ENCODE measurements around the gene NHLRC4. TPM values are rescaled to one million over a fixed set of nuclear protein-coding genes. Genes with fewer than 3 reads are reported as not detected.

Gene NHLRC4
- total and polyA plus RNA-seq, 3 experiments from 2014 or later, result 0.55 to 1.6 (median 0.59) TPM

- Mint-ChIP-seq H3K4me3 (peak overlapping the region in 3 of 7 donors; percentile 8 to 75 (median 52)), H3K27ac (no peak overlapping the region), H3K9me3 (no peaks in the 10 kb centered on the region), H3K4me1 (peaks cover 16 to 24% (median 17%) of the 10 kb centered on the region in 3 donors), H3K36me3 (peaks cover 0 to 6% (median 0%) of the 10 kb centered on the region in 3 donors), H3K27me3 (peaks cover 0 to 1% of the 10 kb centered on the region in 2 donors)
- Histone ChIP-seq H3K27me3 (ENCODE audit: insufficient read depth, low read length, poor library complexity, severe bottlenecking) (no peaks in the 10 kb centered on the region), H3K9me3 (ENCODE audit: low read length) (no peaks in the 10 kb centered on the region), H3K36me3 (ENCODE audit: insufficient read depth, low read length) (no peaks in the 10 kb centered on the region), H3K27ac (ENCODE audit: low read depth, low read length) (no peak overlapping the region), H3K4me1 (ENCODE audit: insufficient read depth, low read length) (peaks cover 20% of the 10 kb centered on the region), H3K4me3 (ENCODE audit: low read length) (no peak overlapping the region)
- CTCF ChIA-PET, result no interaction called here
- POLR2A ChIA-PET, result no interaction called here
- no peak for DNase-seq
Observed at GRCh38 chr16:523097-523741, 43.6 kb upstream of the NHLRC4 start.

DNA sequence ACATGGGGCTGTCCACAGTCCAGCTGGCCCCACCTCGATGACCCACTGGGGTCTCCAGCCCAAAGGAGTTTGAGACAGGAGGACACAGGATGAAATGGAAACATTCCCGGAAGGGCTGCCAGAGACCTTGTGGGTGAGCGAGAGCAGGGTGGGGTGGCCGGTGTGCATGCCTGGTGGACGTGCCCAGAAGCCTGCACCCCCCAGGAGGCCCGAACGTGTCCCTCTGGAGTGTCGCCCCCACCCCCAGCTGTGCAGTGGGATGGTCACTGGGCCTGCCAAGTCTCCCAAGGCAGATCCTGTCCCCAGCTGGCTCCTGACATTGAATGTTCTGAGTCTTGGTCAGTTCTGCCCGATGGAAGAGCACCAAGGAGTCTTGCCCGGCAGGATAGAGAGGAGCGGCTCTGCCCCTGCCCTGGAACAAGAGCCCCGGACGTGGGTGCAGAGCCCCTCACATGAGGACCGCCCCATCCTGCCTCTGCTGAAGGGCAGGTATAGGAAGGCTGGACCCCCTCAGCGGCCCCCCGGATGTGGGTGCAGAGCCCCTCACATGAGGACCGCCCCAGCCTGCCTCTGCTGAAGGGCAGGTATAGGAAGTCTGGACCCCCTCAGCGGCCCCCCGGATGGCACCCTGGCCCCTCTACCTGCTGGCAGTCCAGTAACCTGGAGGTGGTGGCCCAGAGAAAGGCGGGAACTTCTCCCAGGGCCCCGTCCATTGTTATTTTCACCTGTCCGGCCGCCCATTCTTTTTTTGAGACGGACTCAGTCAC lies 42.3 kb upstream of the NHLRC4 start:
- Histone ChIP-seq H3K27me3 (ENCODE audit: insufficient read depth, low read length, poor library complexity, severe bottlenecking) (no peaks in the 10 kb centered on the region), H3K9me3 (ENCODE audit: low read length) (no peaks in the 10 kb centered on the region), H3K36me3 (ENCODE audit: insufficient read depth, low read length) (no peaks in the 10 kb centered on the region), H3K27ac (ENCODE audit: low read depth, low read length) (no peak overlapping the region), H3K4me1 (ENCODE audit: insufficient read depth, low read length) (peaks cover 27% of the 10 kb centered on the region), H3K4me3 (ENCODE audit: low read length) (no peak overlapping the region)
- ChIA-PET CTCF (no interaction called here), POLR2A (no interaction called here)
- peaks cover 0 to 3% of the 10 kb centered on the region in 2 donors for H3K27me3 Mint-ChIP-seq
- H3K4me1 Mint-ChIP-seq, result peaks cover 25 to 33% (median 25%) of the 10 kb centered on the region in 3 donors
- H3K9me3 Mint-ChIP-seq, result no peaks in the 10 kb centered on the region
- peak overlapping the region in 3 of 8 donors; percentile 65 to 92 (median 90) for H3K27ac Mint-ChIP-seq
- no peak for DNase-seq
- H3K4me3 Mint-ChIP-seq, result peak overlapping the region in 1 of 7 donors; percentile 81
- H3K36me3 Mint-ChIP-seq, result peaks cover 0 to 8% (median 0%) of the 10 kb centered on the region in 3 donors

- H3K9me3 Mint-ChIP-seq, result no peaks in the 10 kb centered on the region
- H3K4me1 Mint-ChIP-seq, result peaks cover 29 to 40% (median 30%) of the 10 kb centered on the region in 3 donors
- Histone ChIP-seq H3K4me3 (ENCODE audit: low read length) (no peak overlapping the region), H3K36me3 (ENCODE audit: insufficient read depth, low read length) (no peaks in the 10 kb centered on the region), H3K4me1 (ENCODE audit: insufficient read depth, low read length) (peaks cover 33% of the 10 kb centered on the region), H3K27ac (ENCODE audit: low read depth, low read length) (peak overlapping the region; percentile 81), H3K9me3 (ENCODE audit: low read length) (no peaks in the 10 kb centered on the region), H3K27me3 (ENCODE audit: insufficient read depth, low read length, poor library complexity, severe bottlenecking) (no peaks in the 10 kb centered on the region)
- ChIA-PET CTCF (interaction anchor here (1.2 kb wide), 1 partner anchor 111 kb away, joined by 3 read pairs; the partner anchor contains the start of gene METTL26), POLR2A (no interaction called here)
- H3K27ac Mint-ChIP-seq, result peak overlapping the region; percentile 60 to 93 (median 88)
- DNase-seq, result no peak
- peaks cover 0 to 3% of the 10 kb centered on the region in 2 donors for H3K27me3 Mint-ChIP-seq
- H3K4me3 Mint-ChIP-seq, result peak overlapping the region in 5 of 7 donors; percentile 43 to 86 (median 59)
- H3K36me3 Mint-ChIP-seq, result peaks cover 0 to 7% (median 0%) of the 10 kb centered on the region in 3 donors
Observed at GRCh38 chr16:525123-525519, 41.7 kb upstream of the NHLRC4 start.

DNA sequence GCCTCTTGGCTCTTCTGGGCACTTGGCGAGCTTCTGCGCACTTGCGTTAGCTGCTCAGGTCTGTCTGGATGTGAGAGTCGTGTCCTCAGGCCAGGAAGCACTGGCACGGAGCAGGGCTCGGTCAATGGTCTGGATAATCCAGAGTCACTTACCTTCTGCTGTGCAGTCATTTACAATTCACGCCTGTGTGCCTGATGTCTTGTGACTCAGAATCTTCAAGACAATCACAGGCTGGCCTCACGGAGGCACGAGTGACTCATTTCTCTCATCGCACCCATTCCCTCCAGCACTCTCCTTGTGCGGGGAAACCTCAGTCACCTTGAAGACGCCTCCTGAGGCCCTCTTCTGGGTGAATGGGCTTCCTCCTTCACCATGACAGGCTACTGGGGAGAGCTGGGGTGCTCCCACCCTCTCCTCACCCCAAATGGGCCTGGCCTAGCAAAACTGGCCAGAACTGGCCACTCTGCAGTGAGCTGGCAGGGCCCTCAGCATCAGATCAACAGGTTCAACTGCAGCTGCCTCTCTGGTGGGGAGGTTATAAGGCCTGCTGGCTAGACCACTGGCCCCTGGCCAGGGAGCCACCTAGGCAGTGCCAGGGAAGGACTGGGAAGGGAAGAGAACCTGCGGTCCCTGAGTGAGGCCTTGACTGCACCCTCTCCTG lies 41.2 kb upstream of the NHLRC4 start:
- no peak overlapping the region for H3K4me3 ChIP-seq (ENCODE audit: low read length)
- H3K27ac Mint-ChIP-seq, result peak overlapping the region; percentile 60 to 93 (median 88)
- H3K4me1 ChIP-seq (ENCODE audit: insufficient read depth, low read length), result peaks cover 35% of the 10 kb centered on the region
- H3K36me3 Mint-ChIP-seq, result peaks cover 0 to 8% (median 0%) of the 10 kb centered on the region in 3 donors
- POLR2A ChIA-PET, result no interaction called here
- H3K9me3 ChIP-seq (ENCODE audit: low read length), result no peaks in the 10 kb centered on the region
- CTCF ChIA-PET, result interaction anchor here (1.2 kb wide), 1 partner anchor 111 kb away, joined by 3 read pairs; the partner anchor contains the start of gene METTL26
- H3K4me1 Mint-ChIP-seq, result peaks cover 33 to 44% (median 34%) of the 10 kb centered on the region in 3 donors
- peak overlapping the region; percentile 81 for H3K27ac ChIP-seq (ENCODE audit: low read depth, low read length)
- H3K9me3 Mint-ChIP-seq, result no peaks in the 10 kb centered on the region
- peak overlapping the region; percentile 49 to 93 (median 78) for H3K4me3 Mint-ChIP-seq
- H3K27me3 Mint-ChIP-seq, result peaks cover 0 to 3% of the 10 kb centered on the region in 2 donors
- DNase-seq, result peak in 4 of 5 donors; percentile 15 to 76 (median 30)
- no peaks in the 10 kb centered on the region for H3K36me3 ChIP-seq (ENCODE audit: insufficient read depth, low read length)
- H3K27me3 ChIP-seq (ENCODE audit: insufficient read depth, low read length, poor library complexity, severe bottlenecking), result no peaks in the 10 kb centered on the region

DNA sequence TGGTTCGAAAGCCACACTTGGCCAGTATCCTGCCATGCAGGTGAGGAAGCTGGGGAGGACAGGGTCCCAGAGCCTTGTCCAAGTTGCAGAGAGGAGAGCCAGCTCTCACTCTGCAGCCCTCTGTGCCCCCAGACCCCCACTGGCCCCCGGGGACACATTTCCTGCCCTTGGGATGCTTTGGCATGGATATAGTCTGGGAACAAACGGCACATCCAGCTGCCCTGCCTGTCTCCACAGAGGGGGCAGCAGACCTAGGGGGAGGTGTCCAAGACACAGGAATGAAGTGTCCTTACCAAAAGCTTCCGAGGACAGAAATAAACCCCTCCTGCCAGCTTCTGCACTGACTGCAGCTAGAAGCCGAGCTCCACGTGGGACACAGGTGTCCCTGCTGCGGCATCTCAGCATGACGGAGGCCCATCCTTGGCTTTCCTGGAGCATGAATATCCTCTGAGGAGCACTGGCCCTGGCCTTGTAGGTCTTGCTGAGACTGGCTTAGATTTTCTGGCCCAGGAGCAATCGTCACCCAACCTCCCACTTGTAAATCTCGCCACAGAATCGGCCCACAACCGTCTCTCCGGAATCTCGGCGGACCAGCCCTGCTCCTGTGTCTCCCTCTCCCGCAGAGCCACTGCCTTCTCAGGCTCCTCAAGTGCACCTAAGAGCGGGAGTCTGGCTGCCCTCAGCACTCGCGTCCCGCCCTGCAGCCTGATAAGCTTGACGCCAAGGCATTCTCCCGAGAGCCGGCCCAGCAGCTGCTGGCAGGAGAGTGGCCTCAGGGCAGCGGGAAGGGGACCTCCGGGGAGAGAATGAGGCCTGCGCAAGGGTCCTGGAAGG lies 40.4 kb upstream of the NHLRC4 start:
- H3K4me3 Mint-ChIP-seq, result peak overlapping the region; percentile 74 to 93 (median 78)
- peak overlapping the region; percentile 79 to 95 (median 92) for H3K27ac Mint-ChIP-seq
- Histone ChIP-seq H3K9me3 (ENCODE audit: low read length) (no peaks in the 10 kb centered on the region), H3K36me3 (ENCODE audit: insufficient read depth, low read length) (no peaks in the 10 kb centered on the region), H3K4me1 (ENCODE audit: insufficient read depth, low read length) (peaks cover 35% of the 10 kb centered on the region), H3K27ac (ENCODE audit: low read depth, low read length) (peak overlapping the region; percentile 81), H3K4me3 (ENCODE audit: low read length) (peak overlapping the region; percentile 72), H3K27me3 (ENCODE audit: insufficient read depth, low read length, poor library complexity, severe bottlenecking) (no peaks in the 10 kb centered on the region)
- ChIA-PET POLR2A (interaction anchor here (0.8 to 1.3 kb wide), 3 partner anchors 110 to 169 kb away, joined by 3 to 10 read pairs (median 3); partner anchors contain the start of gene METTL26), CTCF (interaction anchor here (1.1 to 1.2 kb wide), 2 partner anchors 8 to 110 kb away, joined by 3 read pairs; partner anchors contain the start of gene METTL26)
- peaks cover 0 to 3% of the 10 kb centered on the region in 2 donors for H3K27me3 Mint-ChIP-seq
- H3K36me3 Mint-ChIP-seq, result peaks cover 0 to 8% (median 0%) of the 10 kb centered on the region in 3 donors
- H3K9me3 Mint-ChIP-seq, result no peaks in the 10 kb centered on the region
- DNase-seq, result peak in 2 of 5 donors; percentile 6 to 16
- peaks cover 33 to 44% (median 36%) of the 10 kb centered on the region in 3 donors for H3K4me1 Mint-ChIP-seq

GRCh38 chr16:527015-527903 lies 39.5 kb upstream of the NHLRC4 start, which contains the start of gene CAPN15:
TSS of gene CAPN15 (plus strand) at chr16:527712. CDS start at chr16:546839, 19,127 bp downstream.
- Histone ChIP-seq H3K27me3 (ENCODE audit: insufficient read depth, low read length, poor library complexity, severe bottlenecking) (no peaks in the 10 kb centered on the region), H3K4me3 (ENCODE audit: low read length) (peak within 1 kb of the TSS; percentile 87), H3K36me3 (ENCODE audit: insufficient read depth, low read length) (no peaks in the 10 kb centered on the region), H3K4me1 (ENCODE audit: insufficient read depth, low read length) (peaks cover 35% of the 10 kb centered on the region), H3K9me3 (ENCODE audit: low read length) (no peaks in the 10 kb centered on the region), H3K27ac (ENCODE audit: low read depth, low read length) (peak within 1 kb of the TSS; percentile 81)
- ChIA-PET CTCF (interaction anchor here (1.1 kb wide), 1 partner anchor 9 kb away, joined by 3 read pairs; no protein-coding TSS in a partner anchor), POLR2A (interaction anchor here (0.8 to 1.3 kb wide), 4 partner anchors 61 to 169 kb away, joined by 3 to 10 read pairs (median 3); partner anchors contain the start of gene METTL26)
- H3K36me3 Mint-ChIP-seq, result peaks cover 0 to 8% (median 0%) of the 10 kb centered on the region in 3 donors
- peaks cover 33 to 44% (median 36%) of the 10 kb centered on the region in 3 donors for H3K4me1 Mint-ChIP-seq
- peaks cover 0 to 1% of the 10 kb centered on the region in 2 donors for H3K27me3 Mint-ChIP-seq
- peak; percentile 78 to 89 (median 87) for DNase-seq
- H3K9me3 Mint-ChIP-seq, result no peaks in the 10 kb centered on the region
- H3K27ac Mint-ChIP-seq, result peak within 1 kb of the TSS; percentile 88 to 99 (median 94)
- H3K4me3 Mint-ChIP-seq, result peak within 1 kb of the TSS; percentile 93 to 97 (median 93)
